CD4-positive, alpha-beta memory T cell (primary cell): ENCODE results near the gene NCKAP5. TPM values are rescaled to one million over a fixed set of nuclear protein-coding genes. Genes with fewer than 3 reads are reported as not detected.

Source experiments
- CTCF ChIA-PET: fragments of 350-600 bp; sonication (Branson Sonifier 250); formaldehyde crosslinking; loops from one replicate; lab custom pipeline; 2021; ENCODE audit warnings: inconsistent platforms; ENCODE audit not compliant: partially characterized antibody; lab: Charles Lee
- POLR2A ChIA-PET: fragments of 350-600 bp; sonication (Branson Sonifier 250); formaldehyde crosslinking; loops from one replicate; lab custom pipeline; 2021; ENCODE audit not compliant: partially characterized antibody; lab: Charles Lee
- DNase-seq, 5 donors: peaks; one replicate each; pipeline versions ENCODE4 v3.0.0 to v3.0.0-alpha.2; 2020 to 2022; ENCODE audit warnings: mixed read lengths in 1 of 5
- H3K27ac ChIP-seq: one replicate; pipeline ENCODE4 v1.7.0; 2013; ENCODE audit warnings: low read depth, low read length
- H3K27me3 ChIP-seq: 2 replicates; pipeline ENCODE4 v1.7.0; 2013; ENCODE audit warnings: mild to moderate bottlenecking, low read length, moderate library complexity; ENCODE audit not compliant: insufficient read depth
- H3K36me3 ChIP-seq: 2 replicates; pipeline ENCODE4 v1.7.0; 2013; ENCODE audit warnings: mild to moderate bottlenecking, low read length, moderate library complexity; ENCODE audit not compliant: insufficient read depth
- H3K4me1 ChIP-seq: 2 replicates; pipeline ENCODE4 v1.7.0; 2013; ENCODE audit warnings: mild to moderate bottlenecking, low read length, moderate library complexity; ENCODE audit not compliant: insufficient read depth
- H3K4me3 ChIP-seq, 2 donors: one replicate each; pipeline ENCODE4 v1.7.0; 2013; ENCODE audit warnings: low read length in 2 of 2, mild to moderate bottlenecking in 1 of 2
- H3K9me3 ChIP-seq, 2 donors: one replicate each; pipeline ENCODE4 v1.7.0; 2013; ENCODE audit warnings: low read length in 2 of 2, control low read depth in 1 of 2; ENCODE audit not compliant: control insufficient read depth in 1 of 2
- H3K27ac Mint-ChIP-seq, 7 donors: one replicate each; pipeline ENCODE4 v1.8.0; 2020 to 2021; ENCODE audit warnings: mixed read lengths in 7 of 7, mild to moderate bottlenecking in 6 of 7, inconsistent platforms in 3 of 7, moderate library complexity in 3 of 7
- H3K27me3 Mint-ChIP-seq, 2 donors: one replicate each; pipeline ENCODE4 v1.8.0; 2020 to 2021; ENCODE audit warnings: mixed read lengths in 2 of 2
- H3K36me3 Mint-ChIP-seq, 2 donors: one replicate each; pipeline ENCODE4 v1.8.0; 2020 to 2021; ENCODE audit warnings: mixed read lengths in 2 of 2, inconsistent platforms in 1 of 2, mild to moderate bottlenecking in 1 of 2
- H3K4me1 Mint-ChIP-seq, 4 donors: one replicate each; pipeline ENCODE4 v1.8.0; 2020 to 2021; ENCODE audit warnings: mixed read lengths in 4 of 4, mild to moderate bottlenecking in 1 of 4
- H3K4me3 Mint-ChIP-seq, 8 donors: one replicate each; pipeline ENCODE4 v1.8.0; 2020 to 2021; ENCODE audit warnings: mixed read lengths in 8 of 8, mild to moderate bottlenecking in 7 of 8, moderate library complexity in 6 of 8, inconsistent platforms in 3 of 8
- H3K9me3 Mint-ChIP-seq, 8 donors: one replicate each; pipeline ENCODE4 v1.8.0; 2020 to 2021; ENCODE audit warnings: mixed read lengths in 8 of 8, mild to moderate bottlenecking in 5 of 8, inconsistent platforms in 3 of 8, moderate library complexity in 1 of 8
- intact Hi-C: fragments of 100-400 bp; cut with micrococcal nuclease; formaldehyde crosslinking; loops from one replicate; pipeline ENCODE4 v1.15.1; 2023
- polyA plus RNA-seq, 2 donors: library from polyadenylated mRNA; unstranded; fragments of 300-500 nt; fragmentation: Illumina TruSeq; gene quantifications; one replicate each; pipeline ENCODE4 v1.2.3, GENCODE V29; 2021
- total RNA-seq, 2 experiments: library from RNA; stranded (reverse); gene quantifications; one replicate each; pipeline ENCODE4 v1.2.3, GENCODE V29; 2021

NCKAP5 gene
- total and polyA plus RNA-seq, 4 experiments from 2014 or later, result not detected

GRCh38 chr2:132941296-132942020 is 626.8 kb downstream of the NCKAP5 start:
- intact Hi-C loops, result no loop called here
- Histone ChIP-seq H3K4me3 (no peak overlapping the region), H3K27me3 (no peaks in the 10 kb centered on the region), H3K27ac (no peak overlapping the region), H3K4me1 (no peaks in the 10 kb centered on the region), H3K9me3 (no peaks in the 10 kb centered on the region), H3K36me3 (no peaks in the 10 kb centered on the region)
- POLR2A ChIA-PET, result no interaction called here
- H3K27me3 Mint-ChIP-seq, result no peaks in the 10 kb centered on the region
- H3K36me3 Mint-ChIP-seq, result no peaks in the 10 kb centered on the region
- DNase-seq, result no peak
- H3K9me3 Mint-ChIP-seq, result peaks cover 0 to 10% (median 0%) of the 10 kb centered on the region in 8 donors
- CTCF ChIA-PET, result no interaction called here
- H3K27ac Mint-ChIP-seq, result no peak overlapping the region
- no peaks in the 10 kb centered on the region for H3K4me1 Mint-ChIP-seq
- no peak overlapping the region for H3K4me3 Mint-ChIP-seq

GRCh38 chr2:132937629-132938028 is 630.6 kb downstream of the NCKAP5 start:
- no peaks in the 10 kb centered on the region for H3K27me3 Mint-ChIP-seq
- Histone ChIP-seq H3K36me3 (no peaks in the 10 kb centered on the region), H3K4me3 (no peak overlapping the region), H3K27ac (no peak overlapping the region), H3K9me3 (no peaks in the 10 kb centered on the region), H3K4me1 (no peaks in the 10 kb centered on the region), H3K27me3 (no peaks in the 10 kb centered on the region)
- intact Hi-C loops, result no loop called here
- no peak overlapping the region for H3K4me3 Mint-ChIP-seq
- no peaks in the 10 kb centered on the region for H3K36me3 Mint-ChIP-seq
- no peak for DNase-seq
- H3K27ac Mint-ChIP-seq, result no peak overlapping the region
- no peaks in the 10 kb centered on the region for H3K4me1 Mint-ChIP-seq
- peaks cover 0 to 8% (median 2%) of the 10 kb centered on the region in 8 donors for H3K9me3 Mint-ChIP-seq
- CTCF ChIA-PET, result no interaction called here
- POLR2A ChIA-PET, result no interaction called here

GRCh38 chr2:132936791-132937190 is 631.5 kb downstream of the NCKAP5 start:
- POLR2A ChIA-PET, result no interaction called here
- CTCF ChIA-PET, result no interaction called here

GRCh38 chr2:132936261-132936660 is 632.0 kb downstream of the NCKAP5 start:
- H3K27ac ChIP-seq, result no peak overlapping the region
- no peaks in the 10 kb centered on the region for H3K36me3 Mint-ChIP-seq
- no peaks in the 10 kb centered on the region for H3K4me1 ChIP-seq
- no peaks in the 10 kb centered on the region for H3K36me3 ChIP-seq
- H3K27me3 ChIP-seq, result no peaks in the 10 kb centered on the region
- ChIA-PET POLR2A (no interaction called here), CTCF (no interaction called here)
- H3K27me3 Mint-ChIP-seq, result no peaks in the 10 kb centered on the region
- no peaks in the 10 kb centered on the region for H3K9me3 ChIP-seq
- H3K4me1 Mint-ChIP-seq, result no peaks in the 10 kb centered on the region
- H3K4me3 Mint-ChIP-seq, result no peak overlapping the region
- H3K27ac Mint-ChIP-seq, result no peak overlapping the region
- H3K9me3 Mint-ChIP-seq, result peaks cover 0 to 10% (median 2%) of the 10 kb centered on the region in 8 donors
- intact Hi-C loops, result no loop called here
- no peak overlapping the region for H3K4me3 ChIP-seq
- DNase-seq, result no peak

More at GRCh38 chr2:132936791-132937190, 631.5 kb downstream of the NCKAP5 start:
- H3K36me3 ChIP-seq, result no peaks in the 10 kb centered on the region
- H3K27me3 ChIP-seq, result no peaks in the 10 kb centered on the region
- Mint-ChIP-seq H3K4me3 (no peak overlapping the region), H3K27me3 (no peaks in the 10 kb centered on the region), H3K4me1 (no peaks in the 10 kb centered on the region), H3K27ac (no peak overlapping the region), H3K9me3 (peaks cover 0 to 10% (median 2%) of the 10 kb centered on the region in 8 donors), H3K36me3 (no peaks in the 10 kb centered on the region)
- intact Hi-C loops, result no loop called here
- H3K4me3 ChIP-seq, result no peak overlapping the region
- no peak for DNase-seq
- no peaks in the 10 kb centered on the region for H3K9me3 ChIP-seq
- H3K27ac ChIP-seq, result no peak overlapping the region
- no peaks in the 10 kb centered on the region for H3K4me1 ChIP-seq

- no peaks in the 10 kb centered on the region for H3K27me3 Mint-ChIP-seq
- no peaks in the 10 kb centered on the region for H3K4me1 Mint-ChIP-seq
- H3K4me3 Mint-ChIP-seq, result no peak overlapping the region
- H3K36me3 Mint-ChIP-seq, result no peaks in the 10 kb centered on the region
- no peaks in the 10 kb centered on the region for H3K4me1 ChIP-seq
- intact Hi-C loops, result no loop called here
- DNase-seq, result no peak
- H3K9me3 ChIP-seq, result no peaks in the 10 kb centered on the region
- H3K27ac Mint-ChIP-seq, result no peak overlapping the region
- ChIA-PET POLR2A (no interaction called here), CTCF (no interaction called here)
- H3K27ac ChIP-seq, result no peak overlapping the region
- no peaks in the 10 kb centered on the region for H3K27me3 ChIP-seq
- H3K36me3 ChIP-seq, result no peaks in the 10 kb centered on the region
- H3K4me3 ChIP-seq, result no peak overlapping the region
- peaks cover 0 to 6% (median 3%) of the 10 kb centered on the region in 8 donors for H3K9me3 Mint-ChIP-seq
Observed at GRCh38 chr2:132929786-132930185, 638.5 kb downstream of the NCKAP5 start.

- Mint-ChIP-seq H3K27me3 (no peaks in the 10 kb centered on the region), H3K4me1 (no peaks in the 10 kb centered on the region), H3K4me3 (no peak overlapping the region), H3K9me3 (peaks cover 0 to 8% (median 0%) of the 10 kb centered on the region in 8 donors), H3K36me3 (no peaks in the 10 kb centered on the region), H3K27ac (no peak overlapping the region)
- DNase-seq, result no peak
- Histone ChIP-seq H3K36me3 (no peaks in the 10 kb centered on the region), H3K9me3 (no peaks in the 10 kb centered on the region), H3K27me3 (no peaks in the 10 kb centered on the region), H3K4me3 (no peak overlapping the region), H3K4me1 (no peaks in the 10 kb centered on the region), H3K27ac (no peak overlapping the region)
- ChIA-PET POLR2A (no interaction called here), CTCF (no interaction called here)
- intact Hi-C loops, result no loop called here
Observed at GRCh38 chr2:132923787-132924186, 644.5 kb downstream of the NCKAP5 start.

GRCh38 chr2:132915812-132916549 is 652.3 kb downstream of the NCKAP5 start:
- H3K4me3 ChIP-seq, result no peak overlapping the region
- H3K36me3 ChIP-seq, result no peaks in the 10 kb centered on the region
- intact Hi-C loops, result no loop called here
- ChIA-PET POLR2A (no interaction called here), CTCF (no interaction called here)
- peaks cover 0 to 5% (median 2%) of the 10 kb centered on the region in 8 donors for H3K9me3 Mint-ChIP-seq
- H3K4me3 Mint-ChIP-seq, result no peak overlapping the region
- no peak overlapping the region for H3K27ac Mint-ChIP-seq
- H3K9me3 ChIP-seq, result no peaks in the 10 kb centered on the region
- no peaks in the 10 kb centered on the region for H3K4me1 ChIP-seq
- no peaks in the 10 kb centered on the region for H3K27me3 Mint-ChIP-seq
- no peak for DNase-seq
- H3K36me3 Mint-ChIP-seq, result no peaks in the 10 kb centered on the region
- H3K27me3 ChIP-seq, result no peaks in the 10 kb centered on the region
- no peak overlapping the region for H3K27ac ChIP-seq
- no peaks in the 10 kb centered on the region for H3K4me1 Mint-ChIP-seq
